HPDE6-E6E7 (cell line): ENCODE data around the gene UGT1A5.
"Not testable (repeated sequence)": the region's sequence is repeated elsewhere in the genome, so short reads cannot be mapped to it uniquely, and the experiment has no call there.

ENCODE experiments used
- DNase-seq: peaks from one replicate; pipeline ENCODE4 v3.0.0; 2011; ENCODE audit warnings: missing footprints; ENCODE audit errors: extremely low spot score

Gene UGT1A5

DNA sequence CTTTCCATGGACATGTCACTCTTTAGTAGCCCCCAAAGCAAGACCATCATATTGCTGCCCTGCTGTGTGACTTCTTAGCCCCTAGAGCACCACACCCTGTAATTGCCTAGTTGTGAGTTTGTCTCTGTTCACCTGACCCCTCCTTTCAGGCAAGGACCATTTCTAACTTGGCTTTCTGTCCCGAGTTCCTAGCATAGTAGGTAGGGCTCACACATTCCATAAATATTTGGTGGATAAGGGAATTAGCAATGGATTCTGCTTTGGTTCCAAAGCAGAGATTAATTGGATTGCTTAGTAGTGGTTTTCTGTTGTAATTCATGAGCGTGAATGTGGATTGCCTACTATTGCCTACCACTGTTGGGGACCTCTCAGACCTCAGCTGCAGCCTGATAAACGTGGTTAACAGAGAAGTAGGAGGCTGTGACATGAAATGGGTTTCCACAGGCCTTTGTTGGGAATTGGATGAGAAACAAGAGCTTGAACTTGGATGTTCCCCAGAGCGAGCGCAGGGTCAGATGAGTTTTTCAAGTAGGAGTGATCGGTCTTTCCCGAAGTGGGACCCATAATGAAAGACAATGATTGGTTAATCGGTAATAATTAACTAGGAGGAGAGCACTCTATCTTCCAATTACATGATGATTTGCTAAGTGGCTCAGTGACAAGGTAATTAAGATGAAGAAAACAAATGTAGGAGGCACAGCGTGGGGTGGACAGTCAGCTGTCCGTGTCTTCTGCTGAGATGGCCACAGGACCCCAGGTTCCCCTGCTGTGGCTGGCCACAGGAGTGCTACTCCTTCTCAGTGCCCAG is 34.0 kb downstream of the UGT1A5 start:
- no peak for DNase-seq

DNA sequence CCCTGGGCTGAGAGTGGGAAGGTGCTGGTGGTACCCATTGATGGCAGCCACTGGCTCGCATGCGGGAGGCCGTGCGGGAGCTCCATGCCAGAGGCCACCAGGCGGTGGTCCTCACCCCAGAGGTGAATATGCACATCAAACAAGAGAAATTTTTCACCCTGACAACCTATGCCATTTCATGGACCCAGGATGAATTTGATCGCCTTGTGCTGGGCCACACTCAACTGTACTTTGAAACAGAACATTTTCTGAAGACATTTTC is 34.5 kb downstream of the UGT1A5 start:
- DNase-seq: no peak

DNA sequence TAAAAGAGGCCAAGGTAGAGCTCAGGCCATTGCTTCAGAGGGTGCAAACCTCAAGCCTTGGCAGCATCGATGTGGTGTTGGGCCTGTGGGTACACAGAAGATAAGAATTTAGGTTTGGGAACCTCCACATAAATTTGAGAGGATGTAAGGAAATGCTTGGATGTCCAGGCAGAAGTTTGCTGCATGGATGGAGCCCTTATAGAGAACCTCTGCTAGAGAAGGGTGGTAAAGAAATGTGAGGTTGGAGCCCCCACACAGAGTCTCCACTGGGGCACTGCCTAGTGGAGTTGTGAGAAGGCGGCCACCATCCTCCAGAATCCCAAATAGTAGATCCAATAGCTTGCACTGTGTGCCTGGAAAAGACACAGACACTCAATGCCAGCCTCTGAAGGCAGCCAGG is 38.0 kb downstream of the UGT1A5 start:
- not testable (repeated sequence) for DNase-seq

DNA sequence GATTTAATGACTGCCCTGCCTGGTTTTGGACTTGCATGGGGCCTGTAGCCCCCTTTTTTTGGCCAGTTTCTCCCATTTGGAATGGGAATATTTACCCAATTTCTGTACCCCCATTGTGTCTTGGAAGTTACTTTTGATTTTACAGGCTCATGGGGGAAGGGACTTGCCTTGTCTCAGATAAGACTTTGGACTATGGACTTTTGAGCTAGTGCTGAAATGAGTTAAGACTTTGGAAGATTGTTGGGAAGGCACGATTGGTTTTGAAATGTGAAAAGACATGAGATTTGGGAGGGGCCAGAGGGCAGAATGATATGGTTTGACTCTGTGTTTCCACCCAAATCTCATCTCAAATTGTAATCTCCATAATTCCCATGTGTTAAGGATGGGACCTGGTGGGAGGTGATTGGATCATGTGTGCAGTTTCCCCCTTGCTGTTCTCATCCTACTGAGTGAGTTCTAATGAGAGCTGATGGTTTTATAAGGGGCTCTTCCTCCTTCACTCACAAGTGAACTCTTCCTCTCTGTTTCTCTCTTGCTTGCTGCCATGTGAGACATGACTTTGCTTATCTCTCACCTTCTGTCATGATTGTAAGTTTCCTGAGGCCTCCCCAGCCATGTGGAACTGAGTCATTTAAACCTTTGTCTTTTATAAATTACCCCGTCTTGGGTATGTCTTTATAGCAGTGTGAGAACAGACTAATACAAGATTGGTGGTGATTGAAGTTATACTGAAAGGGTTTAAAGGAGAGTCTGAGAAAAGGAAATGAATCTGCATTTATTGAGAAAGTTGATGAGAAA is 38.7 kb downstream of the UGT1A5 start:
- not testable (repeated sequence) for DNase-seq

DNA sequence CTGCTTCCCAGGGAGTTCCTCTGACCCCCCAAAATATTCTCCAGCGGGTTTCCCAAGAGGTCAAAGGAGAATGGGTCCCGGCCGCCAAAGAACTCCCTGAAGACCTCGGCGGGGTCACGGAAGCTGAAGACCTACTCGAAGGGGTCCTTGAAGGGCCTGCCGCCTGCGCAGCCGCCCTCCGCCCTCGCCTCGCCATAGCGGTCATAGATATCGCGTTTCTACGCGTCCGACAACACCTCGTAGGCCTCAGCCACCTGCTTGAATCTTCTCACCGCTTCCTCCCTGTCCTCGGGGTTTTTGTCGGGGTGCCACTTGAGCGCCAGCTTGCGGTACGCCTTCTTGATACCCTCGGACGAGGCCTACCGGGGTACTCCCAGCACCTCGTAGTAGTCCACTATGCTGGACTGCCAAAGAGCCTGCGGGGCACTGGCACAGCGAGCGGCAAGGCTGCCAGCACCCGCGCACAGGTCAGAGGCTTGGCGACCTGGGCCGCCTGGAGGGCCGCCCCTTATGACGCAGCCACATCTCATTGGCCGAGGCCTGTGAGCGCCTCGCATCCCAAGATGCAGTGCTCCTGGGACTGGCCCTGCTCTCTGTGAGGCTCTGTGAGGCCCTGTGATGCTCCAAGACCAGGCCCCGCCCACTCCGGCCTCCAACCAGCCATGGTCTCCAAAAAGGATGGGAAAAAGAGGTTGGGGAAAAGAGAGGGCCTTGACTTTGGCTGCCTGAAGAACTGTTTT is 42.3 kb downstream of the UGT1A5 start:
- no peak for DNase-seq

DNA sequence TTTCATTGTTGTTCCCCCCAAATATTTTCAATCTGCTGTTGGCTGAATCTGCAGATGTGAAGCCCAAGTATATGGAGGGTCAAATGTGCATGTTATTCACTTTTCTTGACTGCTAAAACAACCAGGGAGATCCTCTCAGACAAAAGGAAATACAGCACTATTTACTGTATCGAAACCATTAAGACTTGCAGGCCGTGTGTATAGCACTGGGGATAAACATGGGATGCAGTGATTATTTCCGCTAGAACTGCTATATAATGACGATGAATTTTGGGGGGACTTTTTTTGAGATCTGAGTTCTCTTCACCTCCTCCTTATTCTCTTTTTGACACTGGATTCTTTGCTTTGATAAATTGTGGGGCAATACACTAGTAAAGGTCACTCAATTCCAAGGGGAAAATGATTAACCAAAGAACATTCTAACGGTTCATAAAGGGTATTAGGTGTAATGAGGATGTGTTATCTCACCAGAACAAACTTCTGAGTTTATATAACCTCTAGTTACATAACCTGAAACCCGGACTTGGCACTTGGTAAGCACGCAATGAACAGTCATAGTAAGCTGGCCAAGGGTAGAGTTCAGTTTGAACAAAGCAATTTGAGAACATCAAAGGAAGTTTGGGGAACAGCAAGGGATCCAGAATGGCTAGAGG is 43.8 kb downstream of the UGT1A5 start:
- no peak for DNase-seq

DNA sequence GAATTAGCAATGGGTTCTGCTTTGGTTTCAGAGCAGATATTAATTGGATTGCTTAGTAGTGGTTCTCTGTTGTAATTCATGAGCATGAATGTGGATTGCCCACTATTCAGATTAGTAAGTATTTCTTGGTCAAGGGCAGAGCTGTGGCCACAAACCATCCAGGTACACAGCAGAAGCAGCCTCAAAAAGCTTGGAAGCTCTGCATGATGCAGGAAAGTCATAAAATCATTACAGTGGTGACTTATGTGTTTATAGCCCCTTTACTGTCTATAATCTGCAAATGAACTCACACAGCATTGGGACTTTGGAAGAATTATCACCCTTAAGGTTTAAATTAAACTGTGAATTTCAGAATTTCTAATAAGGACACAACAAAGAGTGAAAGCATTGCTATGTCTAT is 45.4 kb downstream of the UGT1A5 start:
- DNase-seq: no peak

DNA sequence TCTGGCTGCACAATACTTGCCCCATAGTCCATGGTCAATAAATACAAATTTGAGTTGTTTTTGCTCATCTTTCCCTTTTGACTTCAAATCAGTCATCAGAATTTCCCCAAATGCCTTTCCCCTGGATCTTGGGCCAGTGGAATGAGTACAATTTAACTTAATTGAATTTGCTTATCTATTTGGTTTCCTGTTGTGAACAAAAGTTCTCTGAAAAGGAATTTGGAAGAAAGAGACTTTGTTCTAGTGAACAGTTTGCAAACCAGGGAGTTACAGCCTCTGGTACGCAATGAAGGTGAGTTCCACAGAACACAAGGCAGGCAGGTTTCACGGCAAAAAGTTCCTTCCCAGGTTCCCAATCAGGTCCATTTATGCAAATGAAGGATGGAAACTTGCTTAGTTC is 46.1 kb downstream of the UGT1A5 start:
- DNase-seq: no peak

DNA sequence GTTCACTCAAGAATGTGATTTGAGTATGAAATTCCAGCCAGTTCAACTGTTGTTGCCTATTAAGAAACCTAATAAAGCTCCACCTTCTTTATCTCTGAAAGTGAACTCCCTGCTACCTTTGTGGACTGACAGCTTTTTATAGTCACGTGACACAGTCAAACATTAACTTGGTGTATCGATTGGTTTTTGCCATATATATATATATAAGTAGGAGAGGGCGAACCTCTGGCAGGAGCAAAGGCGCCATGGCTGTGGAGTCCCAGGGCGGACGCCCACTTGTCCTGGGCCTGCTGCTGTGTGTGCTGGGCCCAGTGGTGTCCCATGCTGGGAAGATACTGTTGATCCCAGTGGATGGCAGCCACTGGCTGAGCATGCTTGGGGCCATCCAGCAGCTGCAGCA is 47.3 kb downstream of the UGT1A5 start, which contains the start of gene UGT1A1:
Gene UGT1A1, plus strand, starts transcription at position 228 of the 400 bp plus-strand sequence. Its CDS starts 18 bp downstream, at position 246.
- DNase-seq: no peak

DNA sequence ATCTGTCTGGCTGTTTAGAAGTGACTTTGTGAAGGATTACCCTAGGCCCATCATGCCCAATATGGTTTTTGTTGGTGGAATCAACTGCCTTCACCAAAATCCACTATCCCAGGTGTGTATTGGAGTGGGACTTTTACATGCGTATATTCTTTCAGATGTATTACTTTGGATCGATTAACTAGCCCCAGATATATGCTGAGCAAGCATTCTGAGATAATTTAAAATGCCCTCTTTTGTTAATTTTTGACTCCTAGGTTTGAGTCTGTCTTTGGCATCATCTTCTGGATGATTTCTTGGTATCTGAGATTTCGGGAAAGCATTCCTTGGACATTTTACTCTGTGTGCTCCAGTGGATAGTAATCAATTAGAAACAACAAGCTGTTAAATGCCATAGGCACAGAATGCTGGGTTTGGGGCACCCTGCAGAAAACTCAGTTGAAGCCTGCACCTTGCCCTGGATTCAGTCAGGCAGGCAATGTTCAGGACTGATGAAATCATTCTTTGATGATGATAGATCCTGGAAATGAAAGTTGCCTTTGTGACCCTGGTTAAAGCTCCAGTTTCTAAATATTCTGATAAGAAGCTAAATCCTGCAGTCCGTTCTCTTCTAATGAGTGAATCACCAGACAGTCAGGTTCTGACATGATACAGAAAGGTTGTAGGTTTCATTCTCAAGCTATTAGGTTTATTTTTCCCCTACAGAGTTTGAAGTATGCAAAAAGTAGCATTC is 48.5 kb downstream of the UGT1A5 start:
- DNase-seq: peak; percentile 70

DNA sequence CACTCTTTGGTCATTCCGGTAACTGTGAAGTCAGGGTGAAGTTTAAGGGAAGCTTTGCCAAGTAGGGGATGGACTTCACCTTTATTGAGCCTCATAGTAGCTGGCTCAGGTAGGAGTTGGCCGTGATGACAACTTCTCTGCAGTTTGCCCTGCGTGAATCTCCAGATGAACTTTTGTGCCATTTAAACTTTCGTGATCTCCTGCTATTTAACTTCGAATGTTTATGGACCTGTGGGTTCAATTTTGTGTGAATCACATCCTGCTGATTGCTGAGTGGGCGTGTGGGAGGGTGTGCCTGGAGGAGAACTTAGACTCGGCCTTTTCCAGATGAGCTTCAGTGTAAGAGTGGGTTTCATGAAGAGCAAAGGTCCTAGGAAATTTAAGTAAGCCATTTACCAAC is 51.6 kb downstream of the UGT1A5 start:
- DNase-seq: no peak

DNA sequence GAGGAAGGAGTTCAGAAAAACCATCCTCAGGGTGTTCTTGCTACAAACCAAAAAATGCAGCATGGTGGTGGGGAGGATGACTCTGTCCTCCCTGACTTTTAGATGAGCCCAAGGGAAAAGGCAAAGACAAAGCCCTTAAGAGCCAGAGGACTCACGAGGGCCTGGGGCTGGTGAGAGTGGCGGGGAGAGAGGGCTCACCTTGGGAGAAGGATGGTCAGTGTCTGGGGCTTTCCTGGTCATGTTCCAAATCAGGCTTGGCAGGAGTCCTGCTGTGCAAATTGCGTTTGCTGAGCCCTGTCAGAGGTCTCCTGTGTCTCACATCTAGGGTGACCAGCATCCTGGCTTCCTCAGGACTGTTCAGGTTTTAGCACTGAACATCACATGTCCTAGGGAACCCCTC is 52.1 kb downstream of the UGT1A5 start:
- no peak for DNase-seq

DNA sequence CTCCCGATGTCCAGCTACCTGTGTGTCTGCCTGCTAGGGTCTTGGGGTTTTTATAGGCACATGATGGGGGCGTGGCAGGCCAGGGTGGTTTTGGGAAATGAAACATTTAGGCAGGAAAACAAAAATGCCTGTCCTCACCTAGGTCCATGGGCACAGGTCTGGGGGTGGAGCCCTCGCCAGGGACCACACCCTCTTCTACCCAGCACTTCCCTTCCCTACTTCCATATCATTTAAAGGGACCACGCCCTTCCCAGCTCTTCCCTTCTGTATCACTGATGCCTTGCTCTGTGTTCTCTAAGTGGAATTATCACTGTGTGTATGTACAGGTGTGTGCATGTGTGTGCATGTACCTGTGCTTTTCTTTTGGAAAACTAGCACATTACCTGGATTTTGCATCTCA is 53.7 kb downstream of the UGT1A5 start:
- DNase-seq: no peak

DNA sequence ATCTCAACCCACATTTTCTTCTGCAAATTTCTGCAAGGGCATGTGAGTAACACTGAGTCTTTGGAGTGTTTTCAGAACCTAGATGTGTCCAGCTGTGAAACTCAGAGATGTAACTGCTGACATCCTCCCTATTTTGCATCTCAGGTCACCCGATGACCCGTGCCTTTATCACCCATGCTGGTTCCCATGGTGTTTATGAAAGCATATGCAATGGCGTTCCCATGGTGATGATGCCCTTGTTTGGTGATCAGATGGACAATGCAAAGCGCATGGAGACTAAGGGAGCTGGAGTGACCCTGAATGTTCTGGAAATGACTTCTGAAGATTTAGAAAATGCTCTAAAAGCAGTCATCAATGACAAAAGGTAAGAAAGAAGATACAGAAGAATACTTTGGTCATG is 55.4 kb downstream of the UGT1A5 start:
- DNase-seq: no peak

DNA sequence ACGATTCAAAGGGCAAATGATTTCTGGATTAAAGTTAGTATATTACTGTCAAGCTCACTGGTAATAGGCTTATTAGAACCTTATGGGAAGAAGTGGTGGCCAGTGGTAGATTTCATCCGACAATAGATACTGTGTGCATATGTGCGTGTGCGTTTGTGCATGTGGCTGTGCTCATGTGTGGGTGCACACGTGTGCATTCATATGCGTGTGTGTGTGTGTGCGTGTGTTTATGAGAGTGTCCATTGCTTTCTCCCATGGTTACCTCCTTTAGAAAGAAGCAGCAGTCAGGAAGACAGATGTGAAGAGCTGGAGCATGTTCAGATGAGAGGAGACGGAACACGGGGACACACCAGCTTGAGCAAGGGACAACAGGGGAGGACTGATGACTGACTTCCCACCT is 56.6 kb downstream of the UGT1A5 start:
- DNase-seq: no peak

DNA sequence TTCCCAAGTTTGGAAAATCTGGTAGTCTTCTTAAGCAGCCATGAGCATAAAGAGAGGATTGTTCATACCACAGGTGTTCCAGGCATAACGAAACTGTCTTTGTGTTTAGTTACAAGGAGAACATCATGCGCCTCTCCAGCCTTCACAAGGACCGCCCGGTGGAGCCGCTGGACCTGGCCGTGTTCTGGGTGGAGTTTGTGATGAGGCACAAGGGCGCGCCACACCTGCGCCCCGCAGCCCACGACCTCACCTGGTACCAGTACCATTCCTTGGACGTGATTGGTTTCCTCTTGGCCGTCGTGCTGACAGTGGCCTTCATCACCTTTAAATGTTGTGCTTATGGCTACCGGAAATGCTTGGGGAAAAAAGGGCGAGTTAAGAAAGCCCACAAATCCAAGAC is 59.4 kb downstream of the UGT1A5 start:
- DNase-seq: no peak

DNA sequence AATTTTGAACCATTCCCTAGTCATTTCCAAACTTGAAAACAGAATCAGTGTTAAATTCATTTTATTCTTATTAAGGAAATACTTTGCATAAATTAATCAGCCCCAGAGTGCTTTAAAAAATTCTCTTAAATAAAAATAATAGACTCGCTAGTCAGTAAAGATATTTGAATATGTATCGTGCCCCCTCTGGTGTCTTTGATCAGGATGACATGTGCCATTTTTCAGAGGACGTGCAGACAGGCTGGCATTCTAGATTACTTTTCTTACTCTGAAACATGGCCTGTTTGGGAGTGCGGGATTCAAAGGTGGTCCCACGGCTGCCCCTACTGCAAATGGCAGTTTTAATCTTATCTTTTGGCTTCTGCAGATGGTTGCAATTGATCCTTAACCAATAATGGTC is 59.9 kb downstream of the UGT1A5 start:
- no peak for DNase-seq

DNA sequence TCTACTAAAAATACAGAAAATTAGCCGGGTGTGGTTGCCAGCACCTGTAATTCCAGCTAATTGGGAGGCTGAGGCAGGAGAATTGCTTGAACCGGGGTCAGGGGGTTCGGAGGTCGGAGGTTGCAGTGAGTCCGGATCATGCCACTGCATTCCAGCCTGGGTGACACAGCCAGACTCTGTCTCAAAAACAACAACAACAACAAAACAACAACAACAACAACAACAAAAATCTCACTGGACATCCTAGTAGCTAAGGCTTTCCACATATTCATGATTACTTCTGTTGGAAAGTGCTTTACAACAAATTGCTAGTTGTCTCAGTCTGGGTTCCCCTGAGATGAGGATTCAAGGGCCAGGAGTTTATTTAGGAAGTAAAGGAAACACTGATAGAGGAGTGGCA is 61.1 kb downstream of the UGT1A5 start:
- DNase-seq: no peak

DNA sequence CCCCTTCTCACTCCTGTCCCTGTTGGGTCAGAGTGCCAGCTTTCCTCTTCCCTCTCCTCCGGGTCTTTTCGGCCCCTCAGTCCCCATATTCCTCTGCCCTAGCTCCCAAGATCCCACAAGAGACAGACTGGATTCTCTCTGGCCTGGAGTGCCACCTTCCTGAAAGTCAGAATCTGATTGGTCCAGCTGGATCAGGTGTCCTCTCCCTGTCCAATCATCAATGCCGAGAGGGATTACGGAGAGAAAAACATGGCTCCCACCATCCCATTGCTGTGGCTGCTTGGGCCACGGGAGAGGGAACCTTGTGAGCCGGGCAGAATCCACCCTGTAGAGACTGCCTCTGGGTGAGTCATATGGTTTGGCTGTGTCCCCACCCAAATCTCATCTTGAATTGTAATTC is 62.7 kb downstream of the UGT1A5 start:
- DNase-seq: no peak

DNA sequence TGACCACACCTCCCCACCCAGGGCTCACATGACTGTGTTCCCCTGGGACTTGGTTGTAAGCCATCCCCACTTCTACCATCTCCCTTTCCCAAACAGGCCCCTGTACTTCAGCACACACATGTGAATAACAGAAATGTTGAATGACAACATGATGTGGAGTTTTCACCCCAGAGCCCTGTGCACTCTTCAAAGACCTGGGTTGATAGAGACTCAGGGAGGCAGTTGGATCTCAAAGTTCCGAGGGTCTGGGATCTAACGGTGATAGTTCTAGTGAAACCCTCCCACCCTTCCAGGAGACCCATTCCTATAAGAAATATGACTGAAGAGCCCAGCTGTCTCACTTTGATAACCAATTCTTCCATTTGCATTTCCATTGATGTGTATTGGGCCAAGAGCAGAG is 65.3 kb downstream of the UGT1A5 start, which contains the start of gene MROH2A:
Gene MROH2A, plus strand, starts transcription at position 301 of the 400 bp plus-strand sequence. CDS start 1,029 bp downstream, outside the sequence.
- DNase-seq: no peak

DNA sequence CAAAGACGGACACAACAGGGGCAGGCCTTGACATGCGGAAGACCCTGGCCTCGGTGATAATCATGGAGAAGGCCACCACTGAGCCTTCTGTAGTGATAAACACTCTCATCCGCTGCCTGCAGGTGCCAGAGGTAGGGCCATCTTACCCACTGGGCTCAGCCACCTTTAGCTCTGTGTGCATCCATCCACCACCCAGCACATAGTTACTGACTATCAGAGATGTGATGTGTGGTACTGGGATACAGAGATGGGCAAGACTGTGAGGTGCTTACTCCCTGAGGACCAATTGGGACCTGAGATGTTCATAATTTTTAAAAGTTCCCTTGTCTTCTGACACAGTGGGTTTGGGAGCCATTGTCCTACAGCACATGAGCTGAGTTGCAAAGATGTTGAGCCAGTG is 67.0 kb downstream of the UGT1A5 start:
- DNase-seq: no peak
